B cell (primary cell): ENCODE measurements around the gene XG.
A peak's percentile ranks its signal among the peaks of the same experiment; 100 is the strongest.

ENCODE experiments used
- EZH2 ChIP-seq: IDR thresholded peaks from 2 replicates; pipeline ENCODE4 v1.6.1; 2012; ENCODE audit warnings: borderline replicate concordance, low read depth, mild to moderate bottlenecking, moderate library complexity, low read length; ENCODE audit not compliant: insufficient read depth, poor library complexity, severe bottlenecking
- TF ChIP-seq, protein P1 (sequence below): fragments of 200-600 bp; IDR thresholded peaks from one replicate; pipeline ENCODE4 v1.8.0; 2022; ENCODE audit warnings: antibody characterized with exemption, mild to moderate bottlenecking

DNA sequence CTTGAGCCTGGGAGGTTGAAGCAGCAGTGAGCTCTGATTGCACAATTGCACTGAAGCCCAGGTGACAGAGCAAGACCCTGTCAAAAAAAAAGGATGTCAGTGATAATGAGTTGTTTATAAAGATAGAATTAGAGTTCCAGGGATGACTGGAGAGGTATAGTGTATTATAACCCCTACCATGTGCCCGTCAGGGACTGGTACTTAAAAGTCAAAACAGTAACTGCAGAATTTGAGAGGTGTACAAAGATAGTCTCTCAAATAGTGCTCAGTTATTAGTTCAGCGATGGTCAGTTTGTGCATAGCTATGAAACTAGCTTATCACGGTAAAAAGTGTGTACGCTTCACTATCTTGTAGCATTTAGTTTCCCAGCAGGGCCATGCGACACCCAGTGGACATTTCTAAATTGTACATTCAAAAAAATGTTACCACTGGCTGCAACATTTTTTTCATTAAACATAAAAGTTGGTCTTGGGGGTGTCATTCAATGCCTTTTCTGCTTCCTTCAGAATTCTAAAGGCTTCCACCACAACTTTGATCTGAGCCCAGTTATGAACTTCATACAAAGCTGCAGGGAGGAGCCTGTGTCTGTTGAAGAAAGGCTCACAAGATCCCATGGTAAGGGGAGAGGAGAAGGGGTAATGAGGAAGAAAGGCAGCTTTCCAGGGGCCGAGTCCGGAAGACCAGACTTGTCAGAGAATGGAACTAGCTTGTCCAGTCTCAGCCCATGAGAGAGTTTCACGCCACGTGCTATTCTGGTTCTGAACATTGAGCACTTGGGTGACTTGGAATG is 67.7 kb downstream of the XG start:
- no peak for TF ChIP-seq EZH2
- TF ChIP-seq, protein P1, sequence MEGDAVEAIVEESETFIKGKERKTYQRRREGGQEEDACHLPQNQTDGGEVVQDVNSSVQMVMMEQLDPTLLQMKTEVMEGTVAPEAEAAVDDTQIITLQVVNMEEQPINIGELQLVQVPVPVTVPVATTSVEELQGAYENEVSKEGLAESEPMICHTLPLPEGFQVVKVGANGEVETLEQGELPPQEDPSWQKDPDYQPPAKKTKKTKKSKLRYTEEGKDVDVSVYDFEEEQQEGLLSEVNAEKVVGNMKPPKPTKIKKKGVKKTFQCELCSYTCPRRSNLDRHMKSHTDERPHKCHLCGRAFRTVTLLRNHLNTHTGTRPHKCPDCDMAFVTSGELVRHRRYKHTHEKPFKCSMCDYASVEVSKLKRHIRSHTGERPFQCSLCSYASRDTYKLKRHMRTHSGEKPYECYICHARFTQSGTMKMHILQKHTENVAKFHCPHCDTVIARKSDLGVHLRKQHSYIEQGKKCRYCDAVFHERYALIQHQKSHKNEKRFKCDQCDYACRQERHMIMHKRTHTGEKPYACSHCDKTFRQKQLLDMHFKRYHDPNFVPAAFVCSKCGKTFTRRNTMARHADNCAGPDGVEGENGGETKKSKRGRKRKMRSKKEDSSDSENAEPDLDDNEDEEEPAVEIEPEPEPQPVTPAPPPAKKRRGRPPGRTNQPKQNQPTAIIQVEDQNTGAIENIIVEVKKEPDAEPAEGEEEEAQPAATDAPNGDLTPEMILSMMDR = peak; percentile 13
